GM12878 (cell line): ENCODE measurements around the gene ASPM.
"Not testable (repeated sequence)": the region's sequence is repeated elsewhere in the genome, so short reads cannot be mapped to it uniquely, and the experiment has no call there.

Experiments
- CBFB ChIP-seq: IDR thresholded peaks from 2 replicates; pipeline ENCODE4 v1.6.1; 2016; ENCODE audit warnings: antibody characterized with exemption, low read depth
- CREM ChIP-seq: IDR thresholded peaks from 2 replicates; pipeline ENCODE4 v1.6.1; 2014; ENCODE audit warnings: antibody characterized with exemption, low read depth
- DPF2 ChIP-seq: fragments of 450-650 bp; IDR thresholded peaks from 2 replicates; pipeline ENCODE4 v1.6.1; 2017; ENCODE audit warnings: mild to moderate bottlenecking
- FOXM1 ChIP-seq: IDR thresholded peaks from 2 replicates; pipeline ENCODE4 v1.6.1; 2012; ENCODE audit warnings: low read depth, mild to moderate bottlenecking, inconsistent platforms, low read length, moderate library complexity
- HDGF ChIP-seq: fragments of 450-650 bp; IDR thresholded peaks from 2 replicates; pipeline ENCODE4 v1.6.1; 2016; ENCODE audit warnings: antibody characterized with exemption
- IKZF1 ChIP-seq: fragments of 450-650 bp; conservative IDR thresholded peaks from 2 replicates; pipeline ENCODE4 v1.6.1; 2017; ENCODE audit warnings: antibody characterized with exemption, mild to moderate bottlenecking
- JUNB ChIP-seq: IDR thresholded peaks from 2 replicates; pipeline ENCODE4 v1.6.1; 2016; ENCODE audit warnings: antibody characterized with exemption, mild to moderate bottlenecking
- POLR2A ChIP-seq: IDR thresholded peaks from 2 replicates; pipeline ENCODE4 v1.6.1; 2011; ENCODE audit warnings: low read depth, mild to moderate bottlenecking, low read length
- POLR2AphosphoS5 ChIP-seq: IDR thresholded peaks from 2 replicates; pipeline ENCODE4 v1.6.1; 2011; ENCODE audit warnings: mild to moderate bottlenecking, low read length, inconsistent platforms
- RAD51 ChIP-seq: fragments of 450-650 bp; IDR thresholded peaks from 2 replicates; pipeline ENCODE4 v1.6.1; 2016; ENCODE audit warnings: moderate library complexity, mild to moderate bottlenecking, inconsistent platforms
- TF ChIP-seq, protein P1 (sequence below), 3 experiments: IDR thresholded peaks in 2 of 3; conservative IDR thresholded peaks in 1 of 3; 2 replicates each; pipeline ENCODE4 v1.5.1; 2011; ENCODE audit warnings: low read depth in 3 of 3, low read length in 3 of 3, mild to moderate bottlenecking in 3 of 3, control low read depth in 2 of 3, moderate library complexity in 2 of 3, inconsistent platforms in 1 of 3, mixed read lengths in 1 of 3; ENCODE audit not compliant: control insufficient read depth in 2 of 3, insufficient read depth in 1 of 3; ENCODE audit errors: extremely low read depth in 1 of 3
- TF ChIP-seq, protein P2 (sequence below): IDR thresholded peaks from 2 replicates; pipeline ENCODE4 v1.6.1; 2012; ENCODE audit warnings: mild to moderate bottlenecking, low read depth, low read length

DNA sequence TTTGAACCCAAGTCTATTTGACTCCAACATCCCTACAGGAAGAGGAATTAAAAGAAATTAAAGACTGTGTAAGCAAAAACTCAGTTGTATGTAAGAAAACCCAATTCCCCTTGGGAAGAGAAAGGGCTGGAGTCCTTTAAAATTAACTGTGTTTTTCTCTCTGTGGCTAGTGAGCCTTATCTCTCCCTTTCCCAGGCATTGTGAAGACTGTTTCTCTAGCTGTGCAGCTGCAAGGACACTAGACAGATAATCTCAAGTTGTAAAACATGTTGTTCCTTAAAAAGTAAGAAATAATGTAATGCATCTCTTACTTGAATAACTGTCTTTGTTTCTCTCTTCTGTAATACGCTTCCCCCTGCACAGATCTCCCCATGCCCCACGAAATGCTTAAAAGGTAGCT, 49.5 kb downstream of the ASPM start:
- TF ChIP-seq POLR2AphosphoS5, JUNB, CBFB, POLR2A, FOXM1, DPF2, IKZF1, HDGF, CREM, RAD51: not testable (repeated sequence)
- TF ChIP-seq, protein P1, sequence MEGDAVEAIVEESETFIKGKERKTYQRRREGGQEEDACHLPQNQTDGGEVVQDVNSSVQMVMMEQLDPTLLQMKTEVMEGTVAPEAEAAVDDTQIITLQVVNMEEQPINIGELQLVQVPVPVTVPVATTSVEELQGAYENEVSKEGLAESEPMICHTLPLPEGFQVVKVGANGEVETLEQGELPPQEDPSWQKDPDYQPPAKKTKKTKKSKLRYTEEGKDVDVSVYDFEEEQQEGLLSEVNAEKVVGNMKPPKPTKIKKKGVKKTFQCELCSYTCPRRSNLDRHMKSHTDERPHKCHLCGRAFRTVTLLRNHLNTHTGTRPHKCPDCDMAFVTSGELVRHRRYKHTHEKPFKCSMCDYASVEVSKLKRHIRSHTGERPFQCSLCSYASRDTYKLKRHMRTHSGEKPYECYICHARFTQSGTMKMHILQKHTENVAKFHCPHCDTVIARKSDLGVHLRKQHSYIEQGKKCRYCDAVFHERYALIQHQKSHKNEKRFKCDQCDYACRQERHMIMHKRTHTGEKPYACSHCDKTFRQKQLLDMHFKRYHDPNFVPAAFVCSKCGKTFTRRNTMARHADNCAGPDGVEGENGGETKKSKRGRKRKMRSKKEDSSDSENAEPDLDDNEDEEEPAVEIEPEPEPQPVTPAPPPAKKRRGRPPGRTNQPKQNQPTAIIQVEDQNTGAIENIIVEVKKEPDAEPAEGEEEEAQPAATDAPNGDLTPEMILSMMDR (IDR thresholded peaks at IDR 0.05 in 2 of 3, conservative IDR thresholded peaks at IDR 0.05 in 1 of 3; ENCODE audit: control insufficient read depth in 2 of 3, extremely low read depth in 1 of 3, insufficient read depth in 1 of 3, low read depth in 3 of 3, low read length in 3 of 3): not testable (repeated sequence)
- TF ChIP-seq, protein P2, sequence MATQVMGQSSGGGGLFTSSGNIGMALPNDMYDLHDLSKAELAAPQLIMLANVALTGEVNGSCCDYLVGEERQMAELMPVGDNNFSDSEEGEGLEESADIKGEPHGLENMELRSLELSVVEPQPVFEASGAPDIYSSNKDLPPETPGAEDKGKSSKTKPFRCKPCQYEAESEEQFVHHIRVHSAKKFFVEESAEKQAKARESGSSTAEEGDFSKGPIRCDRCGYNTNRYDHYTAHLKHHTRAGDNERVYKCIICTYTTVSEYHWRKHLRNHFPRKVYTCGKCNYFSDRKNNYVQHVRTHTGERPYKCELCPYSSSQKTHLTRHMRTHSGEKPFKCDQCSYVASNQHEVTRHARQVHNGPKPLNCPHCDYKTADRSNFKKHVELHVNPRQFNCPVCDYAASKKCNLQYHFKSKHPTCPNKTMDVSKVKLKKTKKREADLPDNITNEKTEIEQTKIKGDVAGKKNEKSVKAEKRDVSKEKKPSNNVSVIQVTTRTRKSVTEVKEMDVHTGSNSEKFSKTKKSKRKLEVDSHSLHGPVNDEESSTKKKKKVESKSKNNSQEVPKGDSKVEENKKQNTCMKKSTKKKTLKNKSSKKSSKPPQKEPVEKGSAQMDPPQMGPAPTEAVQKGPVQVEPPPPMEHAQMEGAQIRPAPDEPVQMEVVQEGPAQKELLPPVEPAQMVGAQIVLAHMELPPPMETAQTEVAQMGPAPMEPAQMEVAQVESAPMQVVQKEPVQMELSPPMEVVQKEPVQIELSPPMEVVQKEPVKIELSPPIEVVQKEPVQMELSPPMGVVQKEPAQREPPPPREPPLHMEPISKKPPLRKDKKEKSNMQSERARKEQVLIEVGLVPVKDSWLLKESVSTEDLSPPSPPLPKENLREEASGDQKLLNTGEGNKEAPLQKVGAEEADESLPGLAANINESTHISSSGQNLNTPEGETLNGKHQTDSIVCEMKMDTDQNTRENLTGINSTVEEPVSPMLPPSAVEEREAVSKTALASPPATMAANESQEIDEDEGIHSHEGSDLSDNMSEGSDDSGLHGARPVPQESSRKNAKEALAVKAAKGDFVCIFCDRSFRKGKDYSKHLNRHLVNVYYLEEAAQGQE: not testable (repeated sequence)
